ENCODE data around the gene WNK3.

DNA sequence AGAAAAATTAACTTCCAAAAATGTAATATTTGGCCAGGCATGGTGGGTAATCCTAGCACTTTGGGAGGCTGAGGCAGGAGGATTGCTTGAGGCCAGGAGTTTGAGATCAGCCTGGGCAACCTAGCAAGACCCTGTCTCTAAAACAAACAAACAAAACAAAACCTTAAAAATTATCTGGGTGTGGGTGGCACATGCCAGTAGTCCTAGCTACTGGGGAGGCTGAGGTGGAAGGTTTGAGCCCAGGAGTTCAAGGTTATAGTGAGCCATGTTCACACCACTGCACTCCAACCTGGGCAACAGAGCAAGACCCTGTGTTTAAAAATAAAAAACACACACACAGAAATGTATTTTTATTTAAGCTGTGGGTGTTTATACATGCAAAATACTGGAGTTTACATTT is 186.8 kb downstream of the WNK3 start:
- TF ChIP-seq, protein P1, sequence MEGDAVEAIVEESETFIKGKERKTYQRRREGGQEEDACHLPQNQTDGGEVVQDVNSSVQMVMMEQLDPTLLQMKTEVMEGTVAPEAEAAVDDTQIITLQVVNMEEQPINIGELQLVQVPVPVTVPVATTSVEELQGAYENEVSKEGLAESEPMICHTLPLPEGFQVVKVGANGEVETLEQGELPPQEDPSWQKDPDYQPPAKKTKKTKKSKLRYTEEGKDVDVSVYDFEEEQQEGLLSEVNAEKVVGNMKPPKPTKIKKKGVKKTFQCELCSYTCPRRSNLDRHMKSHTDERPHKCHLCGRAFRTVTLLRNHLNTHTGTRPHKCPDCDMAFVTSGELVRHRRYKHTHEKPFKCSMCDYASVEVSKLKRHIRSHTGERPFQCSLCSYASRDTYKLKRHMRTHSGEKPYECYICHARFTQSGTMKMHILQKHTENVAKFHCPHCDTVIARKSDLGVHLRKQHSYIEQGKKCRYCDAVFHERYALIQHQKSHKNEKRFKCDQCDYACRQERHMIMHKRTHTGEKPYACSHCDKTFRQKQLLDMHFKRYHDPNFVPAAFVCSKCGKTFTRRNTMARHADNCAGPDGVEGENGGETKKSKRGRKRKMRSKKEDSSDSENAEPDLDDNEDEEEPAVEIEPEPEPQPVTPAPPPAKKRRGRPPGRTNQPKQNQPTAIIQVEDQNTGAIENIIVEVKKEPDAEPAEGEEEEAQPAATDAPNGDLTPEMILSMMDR (conservative IDR thresholded peaks at IDR 0.05; ENCODE audit: low read length), result no peak
- TF ChIP-seq EZH2phosphoT487 (IDR thresholded peaks at IDR 0.05; ENCODE audit: borderline replicate concordance, low read depth, low read length), result no peak
